ENCODE results near the gene CELSR1. TPM values are rescaled to one million over a fixed set of nuclear protein-coding genes. Genes with fewer than 3 reads are reported as not detected.

CELSR1 gene
- total and polyA plus RNA-seq, 8 donors: 0.75 to 3.2 (median 1.2) TPM

- Histone ChIP-seq H3K27me3 (no peaks in the 10 kb centered on the region), H3K27ac (no peak overlapping the region), H3K36me3 (no peaks in the 10 kb centered on the region), H3K4me3 (no peak overlapping the region), H3K9me3 (no peaks in the 10 kb centered on the region), H3K4me1 (peaks cover 0 to 5% (median 0%) of the 10 kb centered on the region in 3 donors)
- no peak for ATAC-seq
- TF ChIP-seq CTCF (IDR thresholded peaks at IDR 0.05): no peak
- DNase-seq: peak in 1 of 6 donors; percentile 21
- FAIRE-seq: no peak
- intact Hi-C loops (cut with DNase I): no loop called here
- 88 to 91% methylated on average over 10 of the region's 10 CpGs for WGBS, 2 donors
Observed at GRCh38 chr22:46388647-46389046, 148.8 kb downstream of the CELSR1 start.

- ATAC-seq (no peak), FAIRE-seq (no peak), DNase-seq (peak in 1 of 6 donors; percentile 41)
- H3K27ac ChIP-seq: no peak overlapping the region
- H3K27me3 ChIP-seq: no peaks in the 10 kb centered on the region
- no peaks in the 10 kb centered on the region for H3K9me3 ChIP-seq
- no peak for TF ChIP-seq CTCF (IDR thresholded peaks at IDR 0.05)
- no peak overlapping the region for H3K4me3 ChIP-seq
- WGBS, 2 donors: 89 to 91% methylated on average over 11 of the region's 11 CpGs
- H3K36me3 ChIP-seq: no peaks in the 10 kb centered on the region
- intact Hi-C loops (cut with DNase I): no loop called here
- H3K4me1 ChIP-seq: peaks cover 0 to 5% (median 0%) of the 10 kb centered on the region in 3 donors
Observed at GRCh38 chr22:46387748-46388147, 149.7 kb downstream of the CELSR1 start.

- TF ChIP-seq CTCF (IDR thresholded peaks at IDR 0.05): no peak
- no peaks in the 10 kb centered on the region for H3K36me3 ChIP-seq
- FAIRE-seq: no peak
- intact Hi-C loops (cut with DNase I): no loop called here
- no peaks in the 10 kb centered on the region for H3K27me3 ChIP-seq
- H3K9me3 ChIP-seq: no peaks in the 10 kb centered on the region
- no peak overlapping the region for H3K27ac ChIP-seq
- H3K4me1 ChIP-seq: peaks cover 0 to 5% (median 0%) of the 10 kb centered on the region in 3 donors
- DNase-seq: peak in 2 of 6 donors; percentile 54 to 65
- H3K4me3 ChIP-seq: no peak overlapping the region
- 93 to 96% methylated on average over 27 of the region's 27 CpGs for WGBS, 2 donors
- no peak for ATAC-seq
Observed at GRCh38 chr22:46386312-46386711, 151.1 kb downstream of the CELSR1 start.

GRCh38 chr22:46382524-46382923 lies 154.9 kb downstream of the CELSR1 start:
- DNase-seq: peak in 2 of 6 donors; percentile 4 to 15
- Histone ChIP-seq H3K36me3 (no peaks in the 10 kb centered on the region), H3K9me3 (no peaks in the 10 kb centered on the region), H3K27ac (no peak overlapping the region), H3K4me3 (no peak overlapping the region), H3K27me3 (no peaks in the 10 kb centered on the region), H3K4me1 (peaks cover 16 to 24% (median 23%) of the 10 kb centered on the region in 3 donors)
- no peak for TF ChIP-seq CTCF (IDR thresholded peaks at IDR 0.05)
- FAIRE-seq: no peak
- WGBS, 2 donors: 88 to 98% methylated on average over 15 of the region's 15 CpGs
- ATAC-seq: no peak
- intact Hi-C loops (cut with DNase I): no loop called here

- Histone ChIP-seq H3K27ac (no peak overlapping the region), H3K4me3 (no peak overlapping the region), H3K9me3 (no peaks in the 10 kb centered on the region), H3K36me3 (no peaks in the 10 kb centered on the region), H3K27me3 (no peaks in the 10 kb centered on the region), H3K4me1 (peaks cover 23 to 32% (median 30%) of the 10 kb centered on the region in 3 donors)
- intact Hi-C loops (cut with DNase I): no loop called here
- 95 to 96% methylated on average over 27 of the region's 27 CpGs for WGBS, 2 donors
- ATAC-seq (no peak), FAIRE-seq (no peak), DNase-seq (peak in 1 of 6 donors; percentile 52)
- no peak for TF ChIP-seq CTCF (IDR thresholded peaks at IDR 0.05)
Observed at GRCh38 chr22:46381731-46382130, 155.7 kb downstream of the CELSR1 start.

Measured in pancreas (tissue), 10 donors.